CD4-positive, alpha-beta T cell treated with Interleukin-17A for 4 hours (primary cell): ENCODE results near the gene ZNF334.

Source experiments
- DNase-seq: peaks from one replicate; pipeline ENCODE4 v3.0.0-alpha.2; 2020; ENCODE audit warnings: mixed read lengths

Gene ZNF334

GRCh38 chr20:46545077-46545826 is 31.9 kb upstream of the ZNF334 start:
- peak; percentile 5 for DNase-seq

- DNase-seq: no peak
These were observed 31.2 kb upstream of the ZNF334 start for GRCh38 chr20:46544576-46544975.

- DNase-seq: no peak
These were observed 30.6 kb upstream of the ZNF334 start for GRCh38 chr20:46543959-46544358.

- no peak for DNase-seq
These were observed 29.7 kb upstream of the ZNF334 start for GRCh38 chr20:46543033-46543432.

GRCh38 chr20:46541229-46541935 is 28.0 kb upstream of the ZNF334 start:
- DNase-seq: no peak

GRCh38 chr20:46539113-46539512 is 25.8 kb upstream of the ZNF334 start:
- no peak for DNase-seq

GRCh38 chr20:46530640-46531039 is 17.3 kb upstream of the ZNF334 start:
- DNase-seq: no peak

GRCh38 chr20:46523696-46524328 is 10.5 kb upstream of the ZNF334 start:
- no peak for DNase-seq

GRCh38 chr20:46523108-46523507 is 9.7 kb upstream of the ZNF334 start:
- DNase-seq: no peak

GRCh38 chr20:46520976-46521579 is 7.7 kb upstream of the ZNF334 start:
- peak; percentile 24 for DNase-seq

- no peak for DNase-seq
These were observed 7.2 kb upstream of the ZNF334 start for GRCh38 chr20:46520540-46520939.

GRCh38 chr20:46519471-46520068 is 6.2 kb upstream of the ZNF334 start:
- DNase-seq: no peak

GRCh38 chr20:46509523-46509922 is 3.8 kb downstream of the ZNF334 start:
- no peak for DNase-seq

GRCh38 chr20:46507760-46508407 is 5.5 kb downstream of the ZNF334 start:
- no peak for DNase-seq

- no peak for DNase-seq
These were observed 7.9 kb downstream of the ZNF334 start for GRCh38 chr20:46505506-46505905.

- no peak for DNase-seq
These were observed 11.4 kb downstream of the ZNF334 start for GRCh38 chr20:46501961-46502360.

- no peak for DNase-seq
These were observed 11.9 kb downstream of the ZNF334 start for GRCh38 chr20:46501337-46501942.

GRCh38 chr20:46494077-46494476 is 19.3 kb downstream of the ZNF334 start:
- DNase-seq: no peak

- no peak for DNase-seq
These were observed 22.0 kb downstream of the ZNF334 start for GRCh38 chr20:46491354-46491753.

- DNase-seq: no peak
These were observed 24.9 kb downstream of the ZNF334 start for GRCh38 chr20:46488451-46488850.

- no peak for DNase-seq
These were observed 25.7 kb downstream of the ZNF334 start for GRCh38 chr20:46487628-46488027.

GRCh38 chr20:46485431-46485830 is 27.9 kb downstream of the ZNF334 start:
- DNase-seq: no peak
